ENCODE results near the gene ANKRD31. TPM values are rescaled to one million over a fixed set of nuclear protein-coding genes. Genes with fewer than 3 reads are reported as not detected.
"Not testable (repeated sequence)": the region's sequence is repeated elsewhere in the genome, so short reads cannot be mapped to it uniquely, and the experiment has no call there.

ANKRD31 gene
- polyA plus RNA-seq, 6 donors from 2014 or later = 0.04 to 0.27 (median 0.08) TPM; not detected in 1

- no peak for DNase-seq
- no peak overlapping the region for H3K4me3 Mint-ChIP-seq
- H3K27ac Mint-ChIP-seq = no peak overlapping the region
- peaks cover 0 to 5% (median 0%) of the 10 kb centered on the region in 3 donors for H3K27me3 Mint-ChIP-seq
- peaks cover under 1% of the 10 kb centered on the region in 2 donors for H3K36me3 Mint-ChIP-seq
- no peaks in the 10 kb centered on the region for H3K4me1 Mint-ChIP-seq
- no peak for ATAC-seq (ENCODE audit: low read depth in 2 of 2)
- peaks cover 0 to 9% (median 0%) of the 10 kb centered on the region in 7 donors for H3K9me3 Mint-ChIP-seq
Observed at GRCh38 chr5:75167345-75167744, 69.3 kb downstream of the ANKRD31 start.

DNA sequence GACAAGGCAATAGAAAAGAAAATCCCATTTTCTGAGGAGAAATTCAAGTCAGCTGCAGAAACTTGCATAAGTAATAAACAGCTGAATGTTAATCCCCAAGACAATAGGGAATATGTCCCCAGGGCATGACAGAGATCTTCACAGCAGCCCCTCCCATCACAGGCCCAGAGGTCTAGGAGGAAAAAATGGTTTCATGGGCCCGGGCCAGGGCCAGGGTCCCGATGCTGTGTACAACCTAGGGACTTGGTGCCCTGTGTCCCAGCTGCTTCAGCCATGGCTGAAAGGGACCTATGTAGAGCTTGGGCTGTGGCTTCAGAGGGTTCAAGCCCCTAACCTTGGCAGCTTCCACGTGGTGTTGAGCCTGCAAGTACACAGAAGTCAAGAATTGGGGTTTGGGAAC, 75.2 kb downstream of the ANKRD31 start:
- not testable (repeated sequence) for DNase-seq; H3K27me3 Mint-ChIP-seq; H3K27ac Mint-ChIP-seq; H3K4me3 Mint-ChIP-seq; H3K4me1 Mint-ChIP-seq; ATAC-seq (ENCODE audit: low read depth in 2 of 2)
- peaks cover 12 to 39% of the 10 kb centered on the region in 2 donors for H3K36me3 Mint-ChIP-seq
- H3K9me3 Mint-ChIP-seq = peaks cover 16 to 61% (median 31%) of the 10 kb centered on the region in 7 donors

- no peak overlapping the region for H3K4me3 Mint-ChIP-seq
- DNase-seq = no peak
- H3K27me3 Mint-ChIP-seq = peaks cover 0 to 8% (median 0%) of the 10 kb centered on the region in 3 donors
- no peaks in the 10 kb centered on the region for H3K4me1 Mint-ChIP-seq
- no peak overlapping the region for H3K27ac Mint-ChIP-seq
- ATAC-seq (ENCODE audit: low read depth in 2 of 2) = no peak
- H3K36me3 Mint-ChIP-seq = peaks cover 4 to 32% of the 10 kb centered on the region in 2 donors
- H3K9me3 Mint-ChIP-seq = peaks cover 18 to 56% (median 33%) of the 10 kb centered on the region in 7 donors
Observed at GRCh38 chr5:75156585-75156984, 80.1 kb downstream of the ANKRD31 start.

DNA sequence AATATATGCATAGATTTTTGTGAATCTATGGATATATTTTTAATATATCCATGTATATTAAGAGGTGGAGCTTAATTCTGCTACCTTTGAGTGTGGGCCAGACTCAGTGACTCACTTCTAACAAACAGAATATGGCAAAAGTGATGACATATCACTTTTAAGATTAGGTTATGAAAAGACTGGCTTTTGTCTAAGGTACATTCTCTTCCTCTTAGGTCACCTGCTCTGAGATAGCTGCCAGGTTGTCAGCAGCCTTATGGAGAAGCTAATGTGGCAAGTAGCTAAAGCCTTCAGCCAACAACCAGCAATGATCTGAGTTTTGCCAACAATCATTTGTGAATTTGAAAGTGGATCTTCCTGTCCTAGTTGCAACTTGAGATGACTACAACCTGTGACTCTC, 83.8 kb downstream of the ANKRD31 start:
- Mint-ChIP-seq H3K4me3 (no peak overlapping the region), H3K27ac (no peak overlapping the region), H3K36me3 (peaks cover 0 to 11% of the 10 kb centered on the region in 2 donors), H3K27me3 (peaks cover 0 to 8% (median 0%) of the 10 kb centered on the region in 3 donors), H3K4me1 (no peaks in the 10 kb centered on the region), H3K9me3 (peaks cover 7 to 24% (median 12%) of the 10 kb centered on the region in 7 donors)
- no peak for DNase-seq
- no peak for ATAC-seq (ENCODE audit: low read depth in 2 of 2)

- peaks cover 0 to 15% (median 2%) of the 10 kb centered on the region in 7 donors for H3K9me3 Mint-ChIP-seq
- DNase-seq (no peak), ATAC-seq (ENCODE audit: low read depth in 2 of 2) (no peak)
- no peak overlapping the region for H3K4me3 Mint-ChIP-seq
- H3K4me1 Mint-ChIP-seq = no peaks in the 10 kb centered on the region
- no peaks in the 10 kb centered on the region for H3K36me3 Mint-ChIP-seq
- H3K27me3 Mint-ChIP-seq = peaks cover 0 to 5% (median 0%) of the 10 kb centered on the region in 3 donors
- no peak overlapping the region for H3K27ac Mint-ChIP-seq
Observed at GRCh38 chr5:75148051-75148450, 88.6 kb downstream of the ANKRD31 start.

- ATAC-seq (ENCODE audit: low read depth in 2 of 2) = no peak
- Mint-ChIP-seq H3K4me3 (no peak overlapping the region), H3K27ac (no peak overlapping the region), H3K4me1 (no peaks in the 10 kb centered on the region), H3K36me3 (no peaks in the 10 kb centered on the region), H3K27me3 (peaks cover 0 to 5% (median 0%) of the 10 kb centered on the region in 3 donors), H3K9me3 (peaks cover 0 to 8% (median 3%) of the 10 kb centered on the region in 7 donors)
- no peak for DNase-seq
Observed at GRCh38 chr5:75142566-75143136, 94.0 kb downstream of the ANKRD31 start.

GRCh38 chr5:75140277-75140676, 96.4 kb downstream of the ANKRD31 start:
- no peak for DNase-seq
- Mint-ChIP-seq H3K27ac (peak overlapping the region in 1 of 6 donors; percentile 22), H3K4me3 (no peak overlapping the region), H3K36me3 (no peaks in the 10 kb centered on the region), H3K9me3 (peaks cover 0 to 10% (median 7%) of the 10 kb centered on the region in 7 donors), H3K27me3 (no peaks in the 10 kb centered on the region), H3K4me1 (no peaks in the 10 kb centered on the region)
- no peak for ATAC-seq (ENCODE audit: low read depth in 2 of 2)

DNA sequence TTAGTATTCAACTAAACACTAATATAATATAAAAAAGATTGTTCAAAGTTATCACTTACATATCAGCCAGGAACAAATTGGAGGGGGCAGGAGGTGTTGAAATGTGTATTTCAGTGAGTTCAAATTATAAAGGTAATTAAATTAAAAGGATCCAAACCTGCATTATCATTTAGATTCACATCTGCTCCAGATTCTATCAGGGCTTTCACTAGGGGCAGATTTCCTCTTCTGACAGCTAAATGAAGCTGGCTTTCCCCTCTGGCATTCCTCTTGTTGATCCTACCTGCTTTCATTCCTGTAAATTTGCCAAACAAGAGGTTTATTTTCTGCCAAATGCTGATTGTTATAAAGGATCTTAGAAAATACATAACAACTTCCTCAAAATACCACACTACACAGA, 98.0 kb downstream of the ANKRD31 start:
- peak overlapping the region in 1 of 6 donors; percentile 13 for H3K27ac Mint-ChIP-seq
- ATAC-seq (ENCODE audit: low read depth in 2 of 2) (no peak), DNase-seq (no peak)
- no peaks in the 10 kb centered on the region for H3K36me3 Mint-ChIP-seq
- H3K27me3 Mint-ChIP-seq = no peaks in the 10 kb centered on the region
- H3K4me3 Mint-ChIP-seq = no peak overlapping the region
- H3K4me1 Mint-ChIP-seq = no peaks in the 10 kb centered on the region
- H3K9me3 Mint-ChIP-seq = peaks cover 2 to 9% (median 8%) of the 10 kb centered on the region in 7 donors

GRCh38 chr5:75130818-75131349, 105.8 kb downstream of the ANKRD31 start:
- Mint-ChIP-seq H3K27ac (peak overlapping the region in 1 of 6 donors; percentile 54), H3K4me3 (no peak overlapping the region), H3K27me3 (peaks cover 0 to 7% (median 4%) of the 10 kb centered on the region in 3 donors), H3K36me3 (no peaks in the 10 kb centered on the region), H3K4me1 (no peaks in the 10 kb centered on the region), H3K9me3 (peaks cover 5 to 21% (median 12%) of the 10 kb centered on the region in 7 donors)
- ATAC-seq (ENCODE audit: low read depth in 2 of 2) (no peak), DNase-seq (no peak)

DNA sequence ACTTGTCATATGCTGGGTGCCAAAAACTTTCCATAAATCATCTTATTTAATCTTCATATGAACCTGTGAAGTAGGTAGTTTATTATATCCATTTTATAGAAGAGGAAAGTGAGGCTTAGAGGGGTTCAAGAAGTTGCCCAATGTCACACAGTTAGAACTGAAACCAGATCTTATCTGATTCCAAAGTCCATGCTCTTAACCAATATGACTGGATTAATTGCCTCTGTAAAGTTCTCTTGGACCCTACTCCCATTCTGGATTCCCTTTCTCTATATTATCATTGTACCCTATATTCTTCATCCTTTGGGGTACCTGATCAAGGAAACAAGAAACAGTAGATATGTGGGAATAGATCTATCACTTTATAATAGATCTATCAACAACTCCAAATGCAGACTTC, 119.8 kb downstream of the ANKRD31 start:
- no peak for DNase-seq
- Mint-ChIP-seq H3K9me3 (peaks cover 3 to 8% (median 5%) of the 10 kb centered on the region in 7 donors), H3K27ac (no peak overlapping the region), H3K27me3 (no peaks in the 10 kb centered on the region), H3K4me1 (no peaks in the 10 kb centered on the region), H3K4me3 (no peak overlapping the region), H3K36me3 (no peaks in the 10 kb centered on the region)
- ATAC-seq (ENCODE audit: low read depth in 2 of 2) = no peak

- not testable (repeated sequence) for H3K4me1 Mint-ChIP-seq; H3K36me3 Mint-ChIP-seq; H3K27ac Mint-ChIP-seq; H3K4me3 Mint-ChIP-seq; H3K27me3 Mint-ChIP-seq; DNase-seq; H3K9me3 Mint-ChIP-seq; ATAC-seq (ENCODE audit: low read depth in 2 of 2)
Observed at GRCh38 chr5:75114311-75114710, 122.4 kb downstream of the ANKRD31 start.

- ATAC-seq (ENCODE audit: low read depth in 2 of 2) (no peak), DNase-seq (no peak)
Observed at GRCh38 chr5:75113354-75114113, 123.1 kb downstream of the ANKRD31 start.

DNA sequence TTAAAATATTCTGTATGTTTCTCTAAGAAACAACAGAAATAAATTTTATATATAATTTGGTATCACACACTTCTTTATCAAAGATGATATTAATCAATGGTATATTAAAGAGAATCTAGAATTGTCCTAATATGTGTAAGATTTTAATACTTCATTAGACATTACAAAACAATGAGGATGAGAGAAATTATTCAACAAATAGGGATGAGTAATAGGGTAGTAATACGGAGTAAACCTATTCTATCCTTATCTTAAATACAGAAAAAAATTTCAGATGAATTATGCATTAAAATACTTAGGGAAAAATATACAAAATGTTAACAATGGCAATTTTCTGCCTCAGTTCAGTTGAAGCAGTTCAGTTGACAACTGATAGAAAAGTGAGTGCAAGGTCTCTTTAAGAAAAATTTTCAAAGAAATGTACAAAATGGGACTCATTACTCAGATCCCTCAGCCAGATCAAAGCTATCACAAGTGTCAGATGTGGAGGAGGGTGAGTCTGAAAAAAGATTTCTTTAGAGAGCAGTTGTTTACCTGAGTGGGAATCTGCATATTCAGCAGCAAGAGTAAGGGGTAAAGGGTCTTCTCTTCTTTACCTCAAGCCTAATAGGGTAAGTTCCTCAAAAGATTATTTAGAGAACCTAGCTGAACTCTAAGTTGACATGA, 127.6 kb downstream of the ANKRD31 start:
- H3K36me3 Mint-ChIP-seq = no peaks in the 10 kb centered on the region
- no peaks in the 10 kb centered on the region for H3K9me3 Mint-ChIP-seq
- H3K27ac Mint-ChIP-seq = no peak overlapping the region
- ATAC-seq (ENCODE audit: low read depth in 2 of 2) (no peak), DNase-seq (no peak)
- no peaks in the 10 kb centered on the region for H3K4me1 Mint-ChIP-seq
- H3K27me3 Mint-ChIP-seq = peaks cover 0 to 4% (median 0%) of the 10 kb centered on the region in 3 donors
- H3K4me3 Mint-ChIP-seq = no peak overlapping the region

More at GRCh38 chr5:75113354-75114113, 123.1 kb downstream of the ANKRD31 start:
- Mint-ChIP-seq H3K36me3 (no peaks in the 10 kb centered on the region), H3K27ac (no peak overlapping the region), H3K27me3 (peaks cover 0 to 4% (median 0%) of the 10 kb centered on the region in 3 donors), H3K4me1 (no peaks in the 10 kb centered on the region), H3K9me3 (peaks cover 0 to 5% (median 0%) of the 10 kb centered on the region in 7 donors), H3K4me3 (no peak overlapping the region)
